GM10266 (cell line): ENCODE measurements around the gene UFD1.

ENCODE experiments used
- DNase-seq: peaks from one replicate; pipeline ENCODE4 v3.0.0; 2012; ENCODE audit errors: extremely low spot score
- CTCF ChIP-seq: IDR thresholded peaks from 2 replicates; pipeline ENCODE4 v1.5.1; 2012; ENCODE audit warnings: mild to moderate bottlenecking, low read depth; ENCODE audit not compliant: control insufficient read depth, insufficient read depth; ENCODE audit errors: missing control alignments

The UFD1 gene

DNA sequence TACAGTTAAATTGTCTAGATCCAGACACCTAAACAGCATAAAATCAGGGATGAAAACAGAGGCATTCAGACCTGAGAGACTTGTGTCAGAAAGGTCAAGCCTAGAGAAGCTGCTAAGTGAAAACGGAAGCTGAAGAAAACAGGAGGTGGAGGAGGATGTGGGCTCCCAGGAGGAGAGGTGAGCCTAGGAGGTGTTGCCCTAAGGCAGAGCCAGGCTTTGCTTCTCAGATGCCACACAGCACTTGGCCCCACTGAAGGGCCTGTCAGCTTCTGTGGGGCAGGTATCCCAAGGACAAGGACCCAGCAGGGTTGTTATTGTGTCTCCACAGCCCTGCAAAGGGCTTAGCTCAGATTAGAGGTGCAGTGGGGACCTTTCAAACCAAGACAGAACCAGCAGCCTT, 14.4 kb downstream of the UFD1 start:
- DNase-seq: no peak
- TF ChIP-seq CTCF: no peak

DNA sequence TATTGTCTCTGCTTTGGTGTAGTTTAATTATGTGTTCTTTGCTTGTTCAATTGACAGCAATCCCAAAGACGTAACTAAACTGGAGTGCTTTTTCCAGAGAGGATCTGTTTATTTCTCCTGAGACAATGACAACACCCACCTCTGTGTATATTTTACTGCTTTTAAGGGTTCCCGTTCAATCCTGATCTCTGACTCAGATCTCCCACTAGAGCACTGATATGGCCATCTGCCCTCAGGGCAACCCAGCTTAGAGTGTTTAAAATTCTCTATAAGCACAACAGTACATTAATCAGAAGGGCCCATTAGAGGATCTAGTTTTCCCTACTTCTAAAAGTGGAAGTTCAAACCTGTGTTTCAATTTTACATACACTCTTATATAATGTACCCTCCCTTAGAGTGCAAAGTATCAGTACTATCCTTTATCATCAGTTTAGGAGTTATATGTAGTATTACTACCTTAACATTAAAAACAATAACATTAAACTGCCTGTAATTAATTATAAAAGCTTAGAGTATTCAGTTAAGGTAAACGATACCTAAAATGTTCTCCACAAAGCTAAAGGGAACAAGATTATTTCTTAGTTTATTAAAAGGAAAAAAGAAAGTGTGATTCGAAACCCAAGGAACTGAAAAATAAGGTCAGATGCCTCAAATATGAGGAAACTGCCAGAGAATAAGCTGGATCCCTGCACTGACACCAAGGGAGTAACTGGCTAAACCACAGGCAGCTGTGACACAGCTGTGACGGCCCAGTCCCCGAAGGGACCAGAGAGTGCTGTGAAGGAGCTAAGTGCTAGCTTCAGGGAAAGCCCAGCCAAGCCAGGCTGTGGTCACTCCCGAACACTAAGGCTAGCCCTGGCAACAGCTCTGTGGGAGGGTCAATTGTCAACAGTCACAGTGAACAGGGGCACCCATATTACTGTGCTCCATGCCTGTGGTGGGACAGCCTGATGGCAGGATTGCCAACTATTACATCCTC, 15.2 kb downstream of the UFD1 start:
- no peak for TF ChIP-seq CTCF

DNA sequence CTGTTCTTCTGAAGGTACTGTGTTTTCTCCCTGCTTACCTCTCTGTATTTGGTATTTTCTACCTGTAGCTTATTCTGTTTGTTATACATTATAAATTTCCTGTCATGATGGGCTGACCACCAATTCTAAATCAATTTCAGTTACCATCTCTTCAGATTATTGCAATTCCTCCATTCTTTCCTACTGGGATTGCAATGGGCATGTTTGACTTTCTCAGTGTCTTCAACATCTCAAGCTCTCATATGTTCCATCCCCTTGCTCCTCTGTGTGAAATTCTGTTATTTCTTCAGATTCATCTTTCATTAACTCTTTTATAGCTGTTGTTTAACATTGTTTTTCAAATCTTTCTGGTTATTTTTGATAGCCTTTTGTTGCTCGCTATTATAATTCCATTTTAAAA, 16.0 kb downstream of the UFD1 start:
- no peak for TF ChIP-seq CTCF
- no peak for DNase-seq

More for the DNA sequence above, 15.2 kb downstream of the UFD1 start:
- no peak for DNase-seq

DNA sequence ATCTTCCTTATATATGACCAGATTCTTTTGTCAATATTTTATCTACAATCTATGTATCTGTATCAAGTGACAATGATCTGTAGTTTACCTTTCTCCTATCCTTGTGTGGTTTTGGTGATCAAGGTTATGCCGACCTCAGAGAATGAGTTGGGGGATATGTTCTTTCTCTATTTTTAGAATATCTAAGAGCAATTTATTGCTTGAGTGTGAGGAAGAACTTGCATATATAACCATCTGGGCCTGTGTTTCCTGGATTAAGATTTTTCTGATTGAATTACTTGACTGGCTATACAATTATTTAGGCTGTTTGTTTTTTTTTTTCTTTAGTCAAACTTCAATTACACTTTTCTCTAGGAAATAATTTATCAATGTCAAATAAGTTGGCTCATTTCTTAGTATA, 17.5 kb downstream of the UFD1 start:
- no peak for DNase-seq
- no peak for TF ChIP-seq CTCF

DNA sequence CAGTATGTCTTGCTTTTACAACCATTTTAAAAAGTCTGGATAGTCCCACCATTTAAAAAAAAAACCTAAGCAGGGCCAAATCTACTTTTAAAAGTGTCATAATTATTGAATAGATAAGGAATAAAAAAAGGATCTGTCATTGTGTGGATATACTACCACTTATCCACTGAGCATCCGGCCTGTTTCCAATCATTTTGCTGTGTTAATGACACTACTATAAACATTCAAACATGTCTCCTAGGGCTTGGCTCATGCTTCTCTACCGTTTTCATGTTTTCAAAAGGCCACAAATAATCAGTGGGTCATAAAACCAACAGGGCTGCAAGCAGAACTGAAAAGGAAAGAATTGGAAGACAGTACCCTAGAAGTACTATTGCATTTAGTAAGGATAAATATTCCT, 19.0 kb downstream of the UFD1 start:
- DNase-seq: no peak
- TF ChIP-seq CTCF: no peak

DNA sequence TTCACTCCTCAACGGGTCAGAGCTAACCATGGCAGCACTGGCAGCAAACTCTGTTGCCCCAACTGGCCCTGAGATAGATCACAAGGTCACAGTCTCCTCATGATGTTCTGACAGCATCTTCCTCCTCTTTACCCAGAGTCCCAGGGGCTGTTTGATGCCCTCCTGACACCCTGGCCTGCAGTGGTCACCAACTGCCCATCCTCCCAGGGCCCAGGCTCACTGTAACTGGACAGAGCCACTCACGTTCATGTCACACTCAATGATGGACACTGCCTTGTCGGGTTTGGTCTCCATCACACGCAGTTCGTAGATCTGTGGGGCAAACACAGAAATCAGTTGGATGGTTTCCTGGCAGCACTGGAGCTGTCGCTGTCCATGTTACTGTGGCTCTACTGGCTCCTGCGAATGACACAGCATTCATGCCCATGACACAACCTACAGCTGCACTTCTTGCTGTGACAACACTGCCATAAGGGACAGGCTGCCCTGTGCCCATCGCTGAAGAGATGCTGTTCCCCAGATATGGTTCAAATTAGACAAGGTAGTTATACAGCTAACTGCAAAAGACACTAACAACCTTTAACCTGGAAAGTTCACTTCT, 21.1 kb downstream of the UFD1 start:
- no peak for DNase-seq
- no peak for TF ChIP-seq CTCF

GRCh38 chr22:19456541-19456940, 22.5 kb downstream of the UFD1 start:
- TF ChIP-seq CTCF: no peak
- DNase-seq: no peak
